ENCODE data around the gene GPRC5A.

Gene GPRC5A, protein sequence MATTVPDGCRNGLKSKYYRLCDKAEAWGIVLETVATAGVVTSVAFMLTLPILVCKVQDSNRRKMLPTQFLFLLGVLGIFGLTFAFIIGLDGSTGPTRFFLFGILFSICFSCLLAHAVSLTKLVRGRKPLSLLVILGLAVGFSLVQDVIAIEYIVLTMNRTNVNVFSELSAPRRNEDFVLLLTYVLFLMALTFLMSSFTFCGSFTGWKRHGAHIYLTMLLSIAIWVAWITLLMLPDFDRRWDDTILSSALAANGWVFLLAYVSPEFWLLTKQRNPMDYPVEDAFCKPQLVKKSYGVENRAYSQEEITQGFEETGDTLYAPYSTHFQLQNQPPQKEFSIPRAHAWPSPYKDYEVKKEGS

DNA sequence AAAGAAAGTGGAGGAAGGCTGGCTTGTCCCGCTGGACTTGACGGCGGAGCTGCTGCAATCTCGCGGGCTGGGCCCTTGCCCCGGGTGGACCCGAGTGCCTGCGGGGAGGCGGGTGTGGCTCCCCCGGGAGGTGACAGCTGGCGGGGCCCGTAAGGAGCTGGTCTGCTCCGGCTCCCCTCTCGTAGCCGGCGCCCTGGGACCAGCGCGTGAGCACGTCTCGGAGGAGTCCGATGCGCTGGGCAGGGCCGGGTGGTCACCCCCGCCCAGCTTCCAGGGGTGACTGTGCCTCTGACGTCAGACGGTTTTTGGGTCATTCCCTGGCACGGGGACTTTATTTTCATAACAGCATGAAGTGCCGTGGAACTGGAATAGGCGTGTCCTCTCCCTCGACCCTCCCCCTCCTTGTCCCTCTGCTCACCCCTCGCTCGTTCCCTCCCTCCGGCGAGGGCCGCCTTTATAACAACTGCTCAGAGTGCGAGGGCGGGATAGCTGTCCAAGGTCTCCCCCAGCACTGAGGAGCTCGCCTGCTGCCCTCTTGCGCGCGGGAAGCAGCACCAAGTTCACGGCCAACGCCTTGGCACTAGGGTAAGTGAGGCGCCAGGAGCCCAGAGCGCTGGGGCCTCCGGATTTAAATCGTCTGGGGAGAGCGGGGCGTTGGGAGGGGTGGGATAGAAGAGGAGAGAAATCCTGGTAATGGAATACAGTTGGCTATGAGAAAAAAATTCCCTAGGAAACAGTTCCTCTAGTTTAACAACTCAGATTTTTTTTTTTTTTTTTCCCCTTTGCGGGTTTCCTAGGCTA, at the start of gene GPRC5A:
Gene GPRC5A, plus strand, starts transcription at position 483 of the 801 bp plus-strand sequence. CDS start 16,688 bp downstream, outside the sequence.
- peak within 1 kb of the TSS; percentile 59 for H3K4me3 ChIP-seq (ENCODE audit: low read depth, low read length)
- TF ChIP-seq ZNF548 (tag by site-specific recombination; IDR thresholded peaks at IDR 0.05) (no peak), MEIS1 (CRISPR knock-in tag; IDR thresholded peaks at IDR 0.05; ENCODE audit: borderline replicate concordance) (no peak), ZNF37A (tag by site-specific recombination; IDR thresholded peaks at IDR 0.05) (no peak), ZNF623 (tag by site-specific recombination; IDR thresholded peaks at IDR 0.05) (no peak), ZFHX2 (tag by site-specific recombination; conservative IDR thresholded peaks at IDR 0.05) (peak; percentile 85), ZBTB21 (tag by site-specific recombination; IDR thresholded peaks at IDR 0.05) (peak; percentile 98), ZNF324 (tag by site-specific recombination; IDR thresholded peaks at IDR 0.05) (peak; percentile 74; the same call in 1 of the 2 replicates), ZNF677 (tag by site-specific recombination; IDR thresholded peaks at IDR 0.05) (no peak), ZNF747 (tag by site-specific recombination; IDR thresholded peaks at IDR 0.05) (no peak), OVOL3 (tag by site-specific recombination; IDR thresholded peaks at IDR 0.05) (0 out of 2 replicates have a peak, but pooled peaks have one; percentile 10), PRDM1 (tag by site-specific recombination; IDR thresholded peaks at IDR 0.05) (no peak), ZNF366 (tag by site-specific recombination; conservative IDR thresholded peaks at IDR 0.05) (peak; percentile 79), ZNF391 (tag by site-specific recombination; IDR thresholded peaks at IDR 0.05; ENCODE audit: borderline replicate concordance, low read depth) (0 out of 2 replicates have a peak, but pooled peaks have one; percentile 27), YY1 (tag by site-specific recombination; IDR thresholded peaks at IDR 0.05) (no peak), ZNF10 (tag by site-specific recombination; IDR thresholded peaks at IDR 0.05) (peak; percentile 26; the same call in 1 of the 2 replicates), ZNF544 (tag by site-specific recombination; IDR thresholded peaks at IDR 0.05) (no peak), FEZF1 (tag by site-specific recombination; IDR thresholded peaks at IDR 0.05) (peak; percentile 84), ZNF169 (tag by site-specific recombination; IDR thresholded peaks at IDR 0.05) (no peak)
- TF ChIP-seq, protein P1, sequence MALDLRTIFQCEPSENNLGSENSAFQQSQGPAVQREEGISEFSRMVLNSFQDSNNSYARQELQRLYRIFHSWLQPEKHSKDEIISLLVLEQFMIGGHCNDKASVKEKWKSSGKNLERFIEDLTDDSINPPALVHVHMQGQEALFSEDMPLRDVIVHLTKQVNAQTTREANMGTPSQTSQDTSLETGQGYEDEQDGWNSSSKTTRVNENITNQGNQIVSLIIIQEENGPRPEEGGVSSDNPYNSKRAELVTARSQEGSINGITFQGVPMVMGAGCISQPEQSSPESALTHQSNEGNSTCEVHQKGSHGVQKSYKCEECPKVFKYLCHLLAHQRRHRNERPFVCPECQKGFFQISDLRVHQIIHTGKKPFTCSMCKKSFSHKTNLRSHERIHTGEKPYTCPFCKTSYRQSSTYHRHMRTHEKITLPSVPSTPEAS (tag by site-specific recombination; IDR thresholded peaks at IDR 0.05) = no peak
- TF ChIP-seq, protein P2, sequence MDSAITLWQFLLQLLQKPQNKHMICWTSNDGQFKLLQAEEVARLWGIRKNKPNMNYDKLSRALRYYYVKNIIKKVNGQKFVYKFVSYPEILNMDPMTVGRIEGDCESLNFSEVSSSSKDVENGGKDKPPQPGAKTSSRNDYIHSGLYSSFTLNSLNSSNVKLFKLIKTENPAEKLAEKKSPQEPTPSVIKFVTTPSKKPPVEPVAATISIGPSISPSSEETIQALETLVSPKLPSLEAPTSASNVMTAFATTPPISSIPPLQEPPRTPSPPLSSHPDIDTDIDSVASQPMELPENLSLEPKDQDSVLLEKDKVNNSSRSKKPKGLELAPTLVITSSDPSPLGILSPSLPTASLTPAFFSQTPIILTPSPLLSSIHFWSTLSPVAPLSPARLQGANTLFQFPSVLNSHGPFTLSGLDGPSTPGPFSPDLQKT (IDR thresholded peaks at IDR 0.05; ENCODE audit: borderline replicate concordance, low read depth, low read length) = no peak
- TF ChIP-seq, protein P3, sequence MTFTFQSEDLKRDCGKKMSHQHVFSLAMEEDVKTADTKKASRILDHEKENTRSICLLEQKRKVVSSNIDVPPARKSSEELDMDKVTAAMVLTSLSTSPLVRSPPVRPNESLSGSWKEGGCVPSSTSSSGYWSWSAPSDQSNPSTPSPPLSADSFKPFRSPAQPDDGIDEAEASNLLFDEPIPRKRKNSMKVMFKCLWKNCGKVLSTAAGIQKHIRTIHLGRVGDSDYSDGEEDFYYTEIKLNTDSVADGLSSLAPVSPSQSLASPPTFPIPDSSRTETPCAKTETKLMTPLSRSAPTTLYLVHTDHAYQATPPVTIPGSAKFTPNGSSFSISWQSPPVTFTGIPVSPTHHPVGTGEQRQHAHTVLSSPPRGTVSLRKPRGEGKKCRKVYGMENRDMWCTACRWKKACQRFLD (tag by site-specific recombination; IDR thresholded peaks at IDR 0.05) = no peak
- TF ChIP-seq, protein P4, sequence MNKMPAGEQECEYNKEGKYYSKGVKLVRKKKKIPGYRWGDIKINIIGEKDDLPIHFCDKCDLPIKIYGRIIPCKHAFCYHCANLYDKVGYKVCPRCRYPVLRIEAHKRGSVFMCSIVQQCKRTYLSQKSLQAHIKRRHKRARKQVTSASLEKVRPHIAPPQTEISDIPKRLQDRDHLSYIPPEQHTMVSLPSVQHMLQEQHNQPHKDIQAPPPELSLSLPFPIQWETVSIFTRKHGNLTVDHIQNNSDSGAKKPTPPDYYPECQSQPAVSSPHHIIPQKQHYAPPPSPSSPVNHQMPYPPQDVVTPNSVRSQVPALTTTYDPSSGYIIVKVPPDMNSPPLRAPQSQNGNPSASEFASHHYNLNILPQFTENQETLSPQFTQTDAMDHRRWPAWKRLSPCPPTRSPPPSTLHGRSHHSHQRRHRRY (tag by site-specific recombination; IDR thresholded peaks at IDR 0.05) = no peak
- TF ChIP-seq, protein P5, sequence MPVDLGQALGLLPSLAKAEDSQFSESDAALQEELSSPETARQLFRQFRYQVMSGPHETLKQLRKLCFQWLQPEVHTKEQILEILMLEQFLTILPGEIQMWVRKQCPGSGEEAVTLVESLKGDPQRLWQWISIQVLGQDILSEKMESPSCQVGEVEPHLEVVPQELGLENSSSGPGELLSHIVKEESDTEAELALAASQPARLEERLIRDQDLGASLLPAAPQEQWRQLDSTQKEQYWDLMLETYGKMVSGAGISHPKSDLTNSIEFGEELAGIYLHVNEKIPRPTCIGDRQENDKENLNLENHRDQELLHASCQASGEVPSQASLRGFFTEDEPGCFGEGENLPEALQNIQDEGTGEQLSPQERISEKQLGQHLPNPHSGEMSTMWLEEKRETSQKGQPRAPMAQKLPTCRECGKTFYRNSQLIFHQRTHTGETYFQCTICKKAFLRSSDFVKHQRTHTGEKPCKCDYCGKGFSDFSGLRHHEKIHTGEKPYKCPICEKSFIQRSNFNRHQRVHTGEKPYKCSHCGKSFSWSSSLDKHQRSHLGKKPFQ (tag by site-specific recombination; IDR thresholded peaks at IDR 0.05) = 0 out of 2 replicates have a peak, but pooled peaks have one; percentile 28
- TF ChIP-seq, protein P6, sequence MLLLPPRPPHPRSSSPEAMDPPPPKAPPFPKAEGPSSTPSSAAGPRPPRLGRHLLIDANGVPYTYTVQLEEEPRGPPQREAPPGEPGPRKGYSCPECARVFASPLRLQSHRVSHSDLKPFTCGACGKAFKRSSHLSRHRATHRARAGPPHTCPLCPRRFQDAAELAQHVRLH (tag by site-specific recombination; IDR thresholded peaks at IDR 0.05) = peak; percentile 43; the same call in 1 of the 2 replicates
- TF ChIP-seq, protein P7, sequence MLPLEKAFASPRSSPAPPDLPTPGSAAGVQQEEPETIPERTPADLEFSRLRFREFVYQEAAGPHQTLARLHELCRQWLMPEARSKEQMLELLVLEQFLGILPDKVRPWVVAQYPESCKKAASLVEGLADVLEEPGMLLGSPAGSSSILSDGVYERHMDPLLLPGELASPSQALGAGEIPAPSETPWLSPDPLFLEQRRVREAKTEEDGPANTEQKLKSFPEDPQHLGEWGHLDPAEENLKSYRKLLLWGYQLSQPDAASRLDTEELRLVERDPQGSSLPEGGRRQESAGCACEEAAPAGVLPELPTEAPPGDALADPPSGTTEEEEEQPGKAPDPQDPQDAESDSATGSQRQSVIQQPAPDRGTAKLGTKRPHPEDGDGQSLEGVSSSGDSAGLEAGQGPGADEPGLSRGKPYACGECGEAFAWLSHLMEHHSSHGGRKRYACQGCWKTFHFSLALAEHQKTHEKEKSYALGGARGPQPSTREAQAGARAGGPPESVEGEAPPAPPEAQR (tag by site-specific recombination; IDR thresholded peaks at IDR 0.05) = no peak
- TF ChIP-seq, protein P8, sequence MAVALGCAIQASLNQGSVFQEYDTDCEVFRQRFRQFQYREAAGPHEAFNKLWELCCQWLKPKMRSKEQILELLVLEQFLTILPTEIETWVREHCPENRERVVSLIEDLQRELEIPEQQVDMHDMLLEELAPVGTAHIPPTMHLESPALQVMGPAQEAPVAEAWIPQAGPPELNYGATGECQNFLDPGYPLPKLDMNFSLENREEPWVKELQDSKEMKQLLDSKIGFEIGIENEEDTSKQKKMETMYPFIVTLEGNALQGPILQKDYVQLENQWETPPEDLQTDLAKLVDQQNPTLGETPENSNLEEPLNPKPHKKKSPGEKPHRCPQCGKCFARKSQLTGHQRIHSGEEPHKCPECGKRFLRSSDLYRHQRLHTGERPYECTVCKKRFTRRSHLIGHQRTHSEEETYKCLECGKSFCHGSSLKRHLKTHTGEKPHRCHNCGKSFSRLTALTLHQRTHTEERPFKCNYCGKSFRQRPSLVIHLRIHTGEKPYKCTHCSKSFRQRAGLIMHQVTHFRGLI (tag by site-specific recombination; IDR thresholded peaks at IDR 0.05) = 0 out of 2 replicates have a peak, but pooled peaks have one; percentile 17

More for the DNA sequence above, at the start of gene GPRC5A:
- no peaks in the 10 kb centered on the region for H3K36me3 ChIP-seq (ENCODE audit: control insufficient read depth in 2 of 2, insufficient read depth in 1 of 2, low read length in 2 of 2)
- H3K4me1 ChIP-seq (ENCODE audit: control insufficient read depth, insufficient read depth, low read length) = peaks cover 9% of the 10 kb centered on the region
- ChIA-PET CTCF (interaction anchor here (0.6 to 4.3 kb wide), 14 partner anchors 11 to 321 kb away, joined by 3 to 44 read pairs (median 5); partner anchors contain the start of gene DDX47), POLR2A (interaction anchor here (0.5 to 3.3 kb wide), 41 partner anchors 8 to 530 kb away, joined by 3 to 24 read pairs (median 5); partner anchors contain the start of gene DDX47)
- H3K27ac ChIP-seq (ENCODE audit: extremely low read depth, low read depth, low read length) = peak within 1 kb of the TSS; percentile 100
- H3K9me3 ChIP-seq (ENCODE audit: control insufficient read depth, insufficient read depth, low read depth, low read length) = no peaks in the 10 kb centered on the region

Measured in HEK293 (cell line).